Natural killer cell (primary cell): Measurements from ENCODE around the gene ITCH. TPM values are rescaled to one million over a fixed set of nuclear protein-coding genes. Genes with fewer than 3 reads are reported as not detected.

Experiments
- ATAC-seq, 3 donors: fragments of 150-1000 bp in 2 of 3; fragments of 200-7000 bp in 1 of 3; cut with Tn5 transposase; 1 replicate in 1 of 3; 2 replicates in 2 of 3; pipeline ENCODE4 v1.10.0; 2021; ENCODE audit warnings: mild to moderate bottlenecking in 2 of 3, moderate library complexity in 2 of 3
- DNase-seq, 2 donors: peaks; one replicate each; pipeline versions ENCODE4 v3.0.0 to v3.0.0-alpha.2; 2013 to 2021; ENCODE audit warnings: mixed read lengths in 1 of 2
- H3K27ac ChIP-seq: one replicate; pipeline ENCODE4 v1.5.1; 2013; ENCODE audit warnings: mild to moderate bottlenecking, low read length
- H3K27me3 ChIP-seq: one replicate; pipeline ENCODE4 v1.6.1; 2013; ENCODE audit warnings: low read length; ENCODE audit not compliant: control insufficient read depth, insufficient read depth
- H3K36me3 ChIP-seq: one replicate; pipeline ENCODE4 v1.6.1; 2013; ENCODE audit warnings: low read length; ENCODE audit not compliant: control insufficient read depth, insufficient read depth
- H3K4me1 ChIP-seq: one replicate; pipeline ENCODE4 v1.6.1; 2013; ENCODE audit warnings: low read length; ENCODE audit not compliant: control insufficient read depth, insufficient read depth
- H3K4me3 ChIP-seq: one replicate; pipeline ENCODE4 v1.5.1; 2013; ENCODE audit warnings: low read length
- H3K9me3 ChIP-seq: one replicate; pipeline ENCODE4 v1.6.1; 2013; ENCODE audit warnings: low read length; ENCODE audit not compliant: control insufficient read depth, insufficient read depth
- H3K27ac Mint-ChIP-seq, 2 donors: one replicate each; pipeline ENCODE4 v1.8.0; 2022; ENCODE audit warnings: mild to moderate bottlenecking in 2 of 2, mixed read lengths in 2 of 2, moderate library complexity in 1 of 2
- H3K27me3 Mint-ChIP-seq, 2 donors: one replicate each; pipeline ENCODE4 v1.8.0; 2022; ENCODE audit warnings: low read depth in 2 of 2, mixed read lengths in 2 of 2
- H3K36me3 Mint-ChIP-seq: one replicate; pipeline ENCODE4 v1.8.0; 2022; ENCODE audit warnings: mixed read lengths
- H3K4me1 Mint-ChIP-seq, 2 donors: one replicate each; pipeline ENCODE4 v1.8.0; 2022; ENCODE audit warnings: mixed read lengths in 2 of 2
- H3K4me3 Mint-ChIP-seq: one replicate; pipeline ENCODE4 v1.8.0; 2022; ENCODE audit warnings: mild to moderate bottlenecking, moderate library complexity, mixed read lengths
- H3K9me3 Mint-ChIP-seq, 2 donors: one replicate each; pipeline ENCODE4 v1.8.0; 2022; ENCODE audit warnings: mixed read lengths in 2 of 2
- WGBS: methylation state at CpG from one replicate; pipeline ENCODE4 v1.1.7; 2013; ENCODE audit warnings: missing lambda C conversion rate; ENCODE audit not compliant: insufficient coverage; 5-methylcytosine and 5-hydroxymethylcytosine counted together
- intact Hi-C: fragments of 100-400 bp; cut with micrococcal nuclease; formaldehyde crosslinking; loops from one replicate; pipeline ENCODE4 v1.14.2; 2022
- total RNA-seq, 4 donors: library from RNA; stranded (reverse); fragments of 120-200 nt in 1 of 4; gene quantifications; one replicate each; pipeline versions ENCODE4 v1.2.3 to v1.2.4, GENCODE V29; 2013 to 2022
- TF ChIP-seq, protein P1 (sequence below): fragments of 200-600 bp; IDR thresholded peaks from one replicate; pipeline ENCODE4 v1.8.0; 2022; ENCODE audit warnings: antibody characterized with exemption

Gene ITCH
- total RNA-seq, 3 donors from 2014 or later (not counting 1 experiment from before 2014, with no cell fraction given), result 157 to 182 (median 163) TPM

DNA sequence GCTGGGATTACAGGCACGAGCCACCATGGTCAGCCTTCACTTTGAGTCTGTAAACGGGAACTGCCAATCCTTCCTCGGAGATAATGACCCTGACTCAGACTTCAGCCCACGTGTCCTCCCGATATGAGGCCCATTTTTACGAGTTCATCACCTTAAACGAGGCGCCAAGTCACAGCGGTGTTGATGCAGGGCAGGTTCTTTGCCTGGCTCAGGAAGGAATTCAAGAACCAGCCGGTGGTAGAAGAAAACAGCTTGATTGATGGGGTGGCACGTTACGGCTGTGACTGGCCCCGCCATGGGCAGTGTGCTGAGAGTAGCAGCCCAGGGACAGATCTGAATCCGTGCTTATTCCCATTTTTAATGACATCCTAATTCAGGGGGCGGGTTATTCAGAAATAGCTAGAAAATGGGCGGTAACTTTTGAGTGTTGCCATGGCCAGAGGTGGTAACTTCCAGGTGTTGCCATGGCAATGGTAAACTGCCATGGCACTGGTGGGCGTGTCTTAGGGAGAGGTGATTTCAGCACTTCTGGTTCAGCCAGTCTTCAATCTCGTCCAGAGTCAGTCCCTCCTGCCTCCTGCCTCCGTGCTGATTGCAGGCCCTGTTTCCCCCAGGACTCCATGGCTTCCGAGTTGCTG lies 186.3 kb downstream of the ITCH start:
- DNase-seq (peak in 1 of 2 donors; percentile 28), ATAC-seq (peak in 2 of 3 donors; percentile 61)
- Mint-ChIP-seq H3K9me3 (no peaks in the 10 kb centered on the region), H3K4me1 (peaks cover 4% of the 10 kb centered on the region in 2 donors), H3K4me3 (no peak overlapping the region), H3K36me3 (no peaks in the 10 kb centered on the region), H3K27ac (no peak overlapping the region), H3K27me3 (no peaks in the 10 kb centered on the region)
- H3K9me3 ChIP-seq, result no peaks in the 10 kb centered on the region
- 70% methylated on average over 20 of the region's 20 CpGs for WGBS
- intact Hi-C loops, result no loop called here
- H3K36me3 ChIP-seq, result no peaks in the 10 kb centered on the region
- no peaks in the 10 kb centered on the region for H3K27me3 ChIP-seq
- no peak overlapping the region for H3K27ac ChIP-seq
- TF ChIP-seq, protein P1, sequence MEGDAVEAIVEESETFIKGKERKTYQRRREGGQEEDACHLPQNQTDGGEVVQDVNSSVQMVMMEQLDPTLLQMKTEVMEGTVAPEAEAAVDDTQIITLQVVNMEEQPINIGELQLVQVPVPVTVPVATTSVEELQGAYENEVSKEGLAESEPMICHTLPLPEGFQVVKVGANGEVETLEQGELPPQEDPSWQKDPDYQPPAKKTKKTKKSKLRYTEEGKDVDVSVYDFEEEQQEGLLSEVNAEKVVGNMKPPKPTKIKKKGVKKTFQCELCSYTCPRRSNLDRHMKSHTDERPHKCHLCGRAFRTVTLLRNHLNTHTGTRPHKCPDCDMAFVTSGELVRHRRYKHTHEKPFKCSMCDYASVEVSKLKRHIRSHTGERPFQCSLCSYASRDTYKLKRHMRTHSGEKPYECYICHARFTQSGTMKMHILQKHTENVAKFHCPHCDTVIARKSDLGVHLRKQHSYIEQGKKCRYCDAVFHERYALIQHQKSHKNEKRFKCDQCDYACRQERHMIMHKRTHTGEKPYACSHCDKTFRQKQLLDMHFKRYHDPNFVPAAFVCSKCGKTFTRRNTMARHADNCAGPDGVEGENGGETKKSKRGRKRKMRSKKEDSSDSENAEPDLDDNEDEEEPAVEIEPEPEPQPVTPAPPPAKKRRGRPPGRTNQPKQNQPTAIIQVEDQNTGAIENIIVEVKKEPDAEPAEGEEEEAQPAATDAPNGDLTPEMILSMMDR, result no peak
- H3K4me3 ChIP-seq, result no peak overlapping the region
- no peaks in the 10 kb centered on the region for H3K4me1 ChIP-seq

DNA sequence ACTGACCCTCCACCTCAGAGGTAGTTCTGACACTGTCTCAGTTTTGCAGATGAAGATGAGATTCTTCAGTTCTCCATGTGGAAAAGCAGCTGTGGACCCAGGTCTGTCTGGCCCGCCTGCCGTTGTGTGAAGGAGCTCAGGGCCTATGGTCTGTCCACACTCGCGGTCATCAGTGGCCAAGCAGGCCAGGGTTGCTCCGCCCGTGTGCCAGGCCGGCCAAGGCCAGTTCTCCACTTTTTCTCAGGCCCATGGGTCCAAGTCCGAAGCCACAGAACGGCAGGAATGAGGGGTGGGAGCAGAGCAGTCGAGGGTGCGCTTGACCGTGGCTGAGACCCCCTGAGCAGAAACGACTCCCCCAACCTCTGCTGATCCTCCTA lies 186.8 kb downstream of the ITCH start:
- H3K27ac ChIP-seq, result no peak overlapping the region
- TF ChIP-seq, protein P1, result no peak
- Mint-ChIP-seq H3K36me3 (no peaks in the 10 kb centered on the region), H3K4me1 (no peaks in the 10 kb centered on the region), H3K27me3 (no peaks in the 10 kb centered on the region), H3K4me3 (no peak overlapping the region), H3K27ac (no peak overlapping the region), H3K9me3 (no peaks in the 10 kb centered on the region)
- H3K9me3 ChIP-seq, result no peaks in the 10 kb centered on the region
- WGBS, result 96% methylated on average over 13 of the region's 13 CpGs
- H3K27me3 ChIP-seq, result no peaks in the 10 kb centered on the region
- H3K36me3 ChIP-seq, result no peaks in the 10 kb centered on the region
- DNase-seq (no peak), ATAC-seq (no peak)
- H3K4me3 ChIP-seq, result no peak overlapping the region
- no peaks in the 10 kb centered on the region for H3K4me1 ChIP-seq
- intact Hi-C loops, result no loop called here

DNA sequence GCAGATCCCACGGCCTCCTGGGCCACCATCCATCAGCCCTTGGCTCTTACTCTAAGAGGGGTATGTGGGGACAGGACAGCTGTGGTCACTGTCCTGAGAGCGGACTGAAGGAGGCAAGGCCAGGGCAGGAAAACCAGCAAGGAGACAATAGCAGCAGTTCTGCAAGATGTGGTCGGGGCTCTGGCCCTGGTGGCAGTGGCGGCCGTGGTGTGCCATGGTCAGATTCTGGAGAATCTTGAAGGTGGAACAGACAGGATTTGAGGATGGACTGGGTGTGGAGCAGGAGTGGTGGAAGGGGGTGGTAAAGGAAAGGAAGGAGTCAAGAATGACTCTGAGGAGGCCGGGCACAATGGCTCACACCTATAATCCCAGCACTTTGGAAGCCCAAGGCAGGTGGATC lies 189.5 kb downstream of the ITCH start:
- no peaks in the 10 kb centered on the region for H3K36me3 Mint-ChIP-seq
- Histone ChIP-seq H3K36me3 (no peaks in the 10 kb centered on the region), H3K4me1 (peaks cover 2% of the 10 kb centered on the region), H3K9me3 (no peaks in the 10 kb centered on the region), H3K27ac (no peak overlapping the region), H3K27me3 (no peaks in the 10 kb centered on the region), H3K4me3 (no peak overlapping the region)
- TF ChIP-seq, protein P1, result no peak
- H3K4me3 Mint-ChIP-seq, result no peak overlapping the region
- H3K4me1 Mint-ChIP-seq, result peaks cover 0 to 6% of the 10 kb centered on the region in 2 donors
- no peaks in the 10 kb centered on the region for H3K27me3 Mint-ChIP-seq
- 96% methylated on average over 6 of the region's 6 CpGs for WGBS
- ATAC-seq (no peak), DNase-seq (no peak)
- H3K9me3 Mint-ChIP-seq, result no peaks in the 10 kb centered on the region
- intact Hi-C loops, result no loop called here
- H3K27ac Mint-ChIP-seq, result peak overlapping the region in 1 of 2 donors; percentile 36

DNA sequence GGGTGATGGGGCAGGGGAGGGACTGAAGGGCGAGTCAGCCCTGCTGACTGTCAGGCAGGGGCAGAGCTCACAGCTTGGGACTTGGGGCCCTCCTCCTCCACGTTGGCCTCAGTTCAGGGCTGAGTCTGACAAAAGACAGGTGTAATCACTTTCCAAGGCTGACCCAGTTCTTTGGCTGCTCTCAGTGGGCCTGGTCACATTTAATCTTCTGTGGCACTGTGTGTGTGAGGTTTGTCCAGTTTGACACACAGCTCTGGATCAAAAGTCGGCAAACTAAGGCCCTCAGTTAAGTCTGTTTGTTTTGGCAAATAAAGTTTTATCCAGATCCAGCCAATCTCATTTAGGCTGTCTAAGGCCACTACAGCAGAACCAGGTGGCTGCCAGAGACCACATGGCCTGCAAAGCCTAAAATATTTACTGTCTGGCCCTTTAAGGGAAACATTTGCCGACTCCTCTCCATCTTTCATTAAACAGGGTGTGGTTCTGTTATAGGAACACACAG lies 190.3 kb downstream of the ITCH start:
- Histone ChIP-seq H3K36me3 (no peaks in the 10 kb centered on the region), H3K4me1 (peaks cover 7% of the 10 kb centered on the region), H3K4me3 (no peak overlapping the region), H3K9me3 (no peaks in the 10 kb centered on the region), H3K27me3 (no peaks in the 10 kb centered on the region), H3K27ac (no peak overlapping the region)
- 73% methylated on average over 3 of the region's 4 CpGs for WGBS
- ATAC-seq (no peak), DNase-seq (no peak)
- intact Hi-C loops, result no loop called here
- peaks cover 7 to 13% of the 10 kb centered on the region in 2 donors for H3K4me1 Mint-ChIP-seq
- no peak overlapping the region for H3K27ac Mint-ChIP-seq
- no peaks in the 10 kb centered on the region for H3K9me3 Mint-ChIP-seq
- TF ChIP-seq, protein P1, result no peak
- H3K36me3 Mint-ChIP-seq, result no peaks in the 10 kb centered on the region
- no peaks in the 10 kb centered on the region for H3K27me3 Mint-ChIP-seq
- no peak overlapping the region for H3K4me3 Mint-ChIP-seq
